GM18873 (cell line): ENCODE results near the gene ALLC.
"Not testable (repeated sequence)": the region's sequence is repeated elsewhere in the genome, so short reads cannot be mapped to it uniquely, and the experiment has no call there.

Experiments
- ATAC-seq: cut with Tn5 transposase; IDR thresholded peaks from one replicate; pipeline ENCODE4 v1.9.1; 2021; ENCODE audit warnings: mild to moderate bottlenecking, moderate library complexity, moderate number of reproducible peaks; ENCODE audit not compliant: unreplicated experiment, low FRiP score

ALLC gene

GRCh38 chr2:3626118-3626811, 31.7 kb upstream of the ALLC start:
- no peak for ATAC-seq

- ATAC-seq: no peak
Observed at GRCh38 chr2:3626812-3627499, 31.0 kb upstream of the ALLC start.

GRCh38 chr2:3627500-3628100, 30.4 kb upstream of the ALLC start:
- ATAC-seq: no peak

- ATAC-seq: no peak
Observed at GRCh38 chr2:3628241-3628679, 29.7 kb upstream of the ALLC start.

GRCh38 chr2:3628800-3629199, 29.2 kb upstream of the ALLC start:
- no peak for ATAC-seq

- ATAC-seq: no peak
Observed at GRCh38 chr2:3630631-3631030, 27.4 kb upstream of the ALLC start.

- no peak for ATAC-seq
Observed at GRCh38 chr2:3631161-3631850, 26.7 kb upstream of the ALLC start.

- ATAC-seq: no peak
Observed at GRCh38 chr2:3631851-3632659, 25.9 kb upstream of the ALLC start.

GRCh38 chr2:3633089-3633981, 24.7 kb upstream of the ALLC start:
- no peak for ATAC-seq

- no peak for ATAC-seq
Observed at GRCh38 chr2:3633982-3634595, 23.9 kb upstream of the ALLC start.

- ATAC-seq: no peak
Observed at GRCh38 chr2:3634596-3635121, 23.3 kb upstream of the ALLC start.

GRCh38 chr2:3635171-3635974, 22.6 kb upstream of the ALLC start:
- ATAC-seq: no peak

- not testable (repeated sequence) for ATAC-seq
Observed at GRCh38 chr2:3635975-3636327, 22.0 kb upstream of the ALLC start.

- ATAC-seq: no peak
Observed at GRCh38 chr2:3636586-3637310, 21.3 kb upstream of the ALLC start.

GRCh38 chr2:3637311-3637675, 20.7 kb upstream of the ALLC start:
- no peak for ATAC-seq

- no peak for ATAC-seq
Observed at GRCh38 chr2:3637692-3638455, 20.1 kb upstream of the ALLC start.

- no peak for ATAC-seq
Observed at GRCh38 chr2:3638456-3638810, 19.6 kb upstream of the ALLC start.
